ENCODE measurements around the gene SEMA4D. TPM values are rescaled to one million over a fixed set of nuclear protein-coding genes. Genes with fewer than 3 reads are reported as not detected.

The SEMA4D gene
- total and polyA plus RNA-seq, 2 donors from 2014 or later = 18.9 to 147 TPM

DNA sequence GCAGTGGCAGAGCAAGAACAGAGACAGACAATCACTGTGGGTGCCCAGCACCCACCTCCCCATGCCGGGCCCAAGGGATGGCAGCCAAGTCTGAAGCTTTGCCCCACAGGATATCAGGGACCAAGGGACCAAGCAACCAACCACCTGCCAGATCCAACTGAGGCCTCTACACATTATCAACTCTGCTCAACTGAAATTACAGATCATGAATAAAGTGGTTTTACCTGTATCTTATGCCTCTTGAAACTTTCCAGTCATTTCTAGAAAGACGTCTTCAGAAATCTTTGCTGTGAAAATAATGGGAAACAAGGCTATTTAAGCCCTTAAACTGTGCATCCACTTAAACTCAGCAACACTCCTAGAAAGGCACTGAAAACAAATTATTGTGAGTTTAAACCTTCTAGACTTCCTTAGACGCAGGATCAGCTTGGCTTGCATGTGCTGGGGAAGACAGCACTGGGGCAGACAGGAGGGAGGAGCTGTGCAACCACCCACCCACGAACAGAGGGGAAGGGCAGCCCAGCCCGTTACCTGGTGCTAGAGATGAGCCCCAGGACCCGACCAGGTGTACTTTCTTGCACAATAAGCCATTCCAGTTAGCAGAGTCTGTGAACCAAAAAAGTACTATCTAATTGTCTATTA, 80.0 kb downstream of the SEMA4D start:
- no peak for TF ChIP-seq CTCF (IDR thresholded peaks at IDR 0.05; ENCODE audit: borderline replicate concordance, extremely low read depth, insufficient read depth)
- FAIRE-seq (no peak), DNase-seq (no peak)
- Histone ChIP-seq H3K4me3 (ENCODE audit: low read length in 3 of 3) (no peak overlapping the region), H3K27me3 (ENCODE audit: control insufficient read depth, insufficient read depth, low read length) (no peaks in the 10 kb centered on the region), H3K9me3 (ENCODE audit: control insufficient read depth in 2 of 3, insufficient read depth in 1 of 3, low read length in 3 of 3) (no peaks in the 10 kb centered on the region), H3K9ac (ENCODE audit: low read length in 3 of 3) (no peak overlapping the region), H3K27ac (ENCODE audit: low read depth in 2 of 2, low read length in 2 of 2) (no peak overlapping the region), H3K36me3 (ENCODE audit: control insufficient read depth in 2 of 3, insufficient read depth in 3 of 3, low read length in 3 of 3) (peaks cover 0 to 6% (median 6%) of the 10 kb centered on the region in 3 donors), H3K4me1 (ENCODE audit: control insufficient read depth in 2 of 3, insufficient read depth in 2 of 3, low read depth in 1 of 3, low read length in 3 of 3) (peaks cover 3 to 7% (median 6%) of the 10 kb centered on the region in 3 donors)
- intact Hi-C loops (cut with DNase I) = no loop called here

- intact Hi-C loops (cut with DNase I) = no loop called here
- peaks cover 0 to 6% (median 6%) of the 10 kb centered on the region in 3 donors for H3K36me3 ChIP-seq (ENCODE audit: control insufficient read depth in 2 of 3, insufficient read depth in 3 of 3, low read length in 3 of 3)
- FAIRE-seq = no peak
These were observed 83.1 kb downstream of the SEMA4D start for GRCh38 chr9:89414670-89415324.

GRCh38 chr9:89413963-89414638, 83.8 kb downstream of the SEMA4D start:
- Histone ChIP-seq H3K36me3 (ENCODE audit: control insufficient read depth in 2 of 3, insufficient read depth in 3 of 3, low read length in 3 of 3) (peaks cover 0 to 6% (median 6%) of the 10 kb centered on the region in 3 donors), H3K9me3 (ENCODE audit: control insufficient read depth in 2 of 3, insufficient read depth in 1 of 3, low read length in 3 of 3) (no peaks in the 10 kb centered on the region), H3K4me1 (ENCODE audit: control insufficient read depth in 2 of 3, insufficient read depth in 2 of 3, low read depth in 1 of 3, low read length in 3 of 3) (peaks cover 3 to 18% (median 8%) of the 10 kb centered on the region in 3 donors), H3K4me3 (ENCODE audit: low read length in 3 of 3) (no peak overlapping the region), H3K27ac (ENCODE audit: low read depth in 2 of 2, low read length in 2 of 2) (no peak overlapping the region), H3K27me3 (ENCODE audit: control insufficient read depth, insufficient read depth, low read length) (no peaks in the 10 kb centered on the region), H3K9ac (ENCODE audit: low read length in 3 of 3) (no peak overlapping the region)
- DNase-seq = no peak
- intact Hi-C loops (cut with DNase I) = no loop called here
- FAIRE-seq = no peak
- no peak for TF ChIP-seq CTCF (IDR thresholded peaks at IDR 0.05; ENCODE audit: borderline replicate concordance, extremely low read depth, insufficient read depth)

More at GRCh38 chr9:89414670-89415324, 83.1 kb downstream of the SEMA4D start:
- Histone ChIP-seq H3K27me3 (ENCODE audit: control insufficient read depth, insufficient read depth, low read length) (no peaks in the 10 kb centered on the region), H3K4me3 (ENCODE audit: low read length in 3 of 3) (no peak overlapping the region), H3K9ac (ENCODE audit: low read length in 3 of 3) (no peak overlapping the region), H3K4me1 (ENCODE audit: control insufficient read depth in 2 of 3, insufficient read depth in 2 of 3, low read depth in 1 of 3, low read length in 3 of 3) (peaks cover 3 to 13% (median 6%) of the 10 kb centered on the region in 3 donors), H3K9me3 (ENCODE audit: control insufficient read depth in 2 of 3, insufficient read depth in 1 of 3, low read length in 3 of 3) (no peaks in the 10 kb centered on the region), H3K27ac (ENCODE audit: low read depth in 2 of 2, low read length in 2 of 2) (no peak overlapping the region)
- no peak for DNase-seq
- TF ChIP-seq CTCF (IDR thresholded peaks at IDR 0.05; ENCODE audit: borderline replicate concordance, extremely low read depth, insufficient read depth) = no peak

All from kidney (tissue), 14 donors.